Measurements from ENCODE around the gene COTL1. TPM values are rescaled to one million over a fixed set of nuclear protein-coding genes. Genes with fewer than 3 reads are reported as not detected.

COTL1 gene
- total RNA-seq, 1 experiment from 2014 or later = 408 TPM

- Histone ChIP-seq H3K27ac (ENCODE audit: low read length) (no peak overlapping the region), H3K4me1 (ENCODE audit: insufficient read depth, low read length) (no peaks in the 10 kb centered on the region), H3K79me2 (ENCODE audit: low read length) (peaks cover 78% of the 10 kb centered on the region), H3K4me2 (ENCODE audit: low read length) (no peak overlapping the region), H3K27me3 (ENCODE audit: low read length) (no peaks in the 10 kb centered on the region), H4K20me1 (ENCODE audit: low read length) (peaks cover 10% of the 10 kb centered on the region; the same call in 1 of the 2 replicates), H3K9me2 (replicated peaks; ENCODE audit: low read length) (no peaks in the 10 kb centered on the region), H3F3A (ENCODE audit: low read length, unreplicated experiment) (no peaks in the 10 kb centered on the region), H3K9ac (ENCODE audit: low read length) (no peak overlapping the region), H3K9me3 (ENCODE audit: low read length) (no peaks in the 10 kb centered on the region), H3K4me3 (ENCODE audit: low read length) (no peak overlapping the region), H2AFZ (ENCODE audit: low read length) (no peak overlapping the region), H3K36me3 (ENCODE audit: low read depth, low read length) (peaks cover 17% of the 10 kb centered on the region; the same call in 1 of the 2 replicates)
- ChIA-PET POLR2A (ENCODE audit: unreplicated experiment) (no interaction called here), CTCF (no interaction called here)
- no TSS peak for BruUV-seq (replicated peaks)
- no peak for ATAC-seq
- intact Hi-C loops (cut with micrococcal nuclease) = no loop called here
- TF ChIP-seq EZH2phosphoT487 (IDR thresholded peaks at IDR 0.05; ENCODE audit: borderline replicate concordance, low read length) (no peak), CTCF (conservative IDR thresholded peaks at IDR 0.05; ENCODE audit: low read depth, low read length) (no peak), EZH2 (IDR thresholded peaks at IDR 0.05; ENCODE audit: low read length, unreplicated experiment) (no peak)
- DNase-seq = no peak
These were observed 32.0 kb downstream of the COTL1 start for GRCh38 chr16:84585886-84586285.

- no peak overlapping the region for H2AFZ ChIP-seq (ENCODE audit: low read length)
- no peaks in the 10 kb centered on the region for H3F3A ChIP-seq (ENCODE audit: low read length, unreplicated experiment)
- CTCF ChIA-PET = no interaction called here
- TF ChIP-seq CTCF (conservative IDR thresholded peaks at IDR 0.05; ENCODE audit: low read depth, low read length) = no peak
- H3K27me3 ChIP-seq (ENCODE audit: low read length) = no peaks in the 10 kb centered on the region
- H3K4me1 ChIP-seq (ENCODE audit: insufficient read depth, low read length) = no peaks in the 10 kb centered on the region
- no peak overlapping the region for H3K9ac ChIP-seq (ENCODE audit: low read length)
- POLR2A ChIA-PET (ENCODE audit: unreplicated experiment) = no interaction called here
- peaks cover 17% of the 10 kb centered on the region; the same call in 1 of the 2 replicates for H3K36me3 ChIP-seq (ENCODE audit: low read depth, low read length)
- no TSS peak for BruUV-seq (replicated peaks)
- DNase-seq (no peak), ATAC-seq (no peak)
- H3K9me2 ChIP-seq (replicated peaks; ENCODE audit: low read length) = no peaks in the 10 kb centered on the region
- peaks cover 77% of the 10 kb centered on the region for H3K79me2 ChIP-seq (ENCODE audit: low read length)
- H3K9me3 ChIP-seq (ENCODE audit: low read length) = no peaks in the 10 kb centered on the region
- H4K20me1 ChIP-seq (ENCODE audit: low read length) = peaks cover 10% of the 10 kb centered on the region; the same call in 1 of the 2 replicates
- no peak overlapping the region for H3K4me3 ChIP-seq (ENCODE audit: low read length)
- no peak overlapping the region for H3K4me2 ChIP-seq (ENCODE audit: low read length)
- intact Hi-C loops (cut with micrococcal nuclease) = no loop called here
- no peak overlapping the region for H3K27ac ChIP-seq (ENCODE audit: low read length)
These were observed 32.4 kb downstream of the COTL1 start for GRCh38 chr16:84585467-84585866.

DNA sequence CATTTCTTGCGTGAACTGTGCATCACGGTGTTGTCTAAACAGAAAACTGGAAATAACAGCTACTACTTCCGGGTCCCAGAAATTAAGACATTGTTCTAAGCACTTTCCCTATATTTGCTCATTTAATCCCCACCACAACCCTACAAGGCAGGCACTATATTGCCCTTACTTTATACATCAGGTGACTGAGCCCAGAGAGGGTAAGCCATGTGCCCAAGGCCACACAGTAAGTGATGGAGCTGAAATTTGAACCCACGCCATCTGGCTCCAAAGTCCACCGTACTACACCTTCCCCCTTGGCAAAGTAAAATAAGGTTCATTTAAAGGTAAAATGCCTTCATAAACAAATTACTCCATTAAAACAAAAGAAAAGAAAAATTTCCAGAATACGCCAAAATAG is 33.2 kb downstream of the COTL1 start:
- CTCF ChIA-PET = no interaction called here
- peaks cover 77% of the 10 kb centered on the region for H3K79me2 ChIP-seq (ENCODE audit: low read length)
- DNase-seq (no peak), ATAC-seq (no peak)
- POLR2A ChIA-PET (ENCODE audit: unreplicated experiment) = no interaction called here
- BruUV-seq (replicated peaks) = no TSS peak
- no peak overlapping the region for H2AFZ ChIP-seq (ENCODE audit: low read length)
- H3K9me2 ChIP-seq (replicated peaks; ENCODE audit: low read length) = no peaks in the 10 kb centered on the region
- no peaks in the 10 kb centered on the region for H3K27me3 ChIP-seq (ENCODE audit: low read length)
- H3K36me3 ChIP-seq (ENCODE audit: low read depth, low read length) = peaks cover 10% of the 10 kb centered on the region; the same call in 1 of the 2 replicates
- no peak overlapping the region for H3K4me3 ChIP-seq (ENCODE audit: low read length)
- H3K27ac ChIP-seq (ENCODE audit: low read length) = no peak overlapping the region
- no peak overlapping the region for H3K9ac ChIP-seq (ENCODE audit: low read length)
- no peaks in the 10 kb centered on the region for H3F3A ChIP-seq (ENCODE audit: low read length, unreplicated experiment)
- peaks cover 12% of the 10 kb centered on the region; the same call in 1 of the 2 replicates for H4K20me1 ChIP-seq (ENCODE audit: low read length)
- H3K4me2 ChIP-seq (ENCODE audit: low read length) = no peak overlapping the region
- intact Hi-C loops (cut with micrococcal nuclease) = no loop called here
- no peak for TF ChIP-seq EZH2phosphoT487 (IDR thresholded peaks at IDR 0.05; ENCODE audit: borderline replicate concordance, low read length)
- no peak for TF ChIP-seq EZH2 (IDR thresholded peaks at IDR 0.05; ENCODE audit: low read length, unreplicated experiment)
- TF ChIP-seq CTCF (conservative IDR thresholded peaks at IDR 0.05; ENCODE audit: low read depth, low read length) = no peak
- no peaks in the 10 kb centered on the region for H3K9me3 ChIP-seq (ENCODE audit: low read length)
- H3K4me1 ChIP-seq (ENCODE audit: insufficient read depth, low read length) = no peaks in the 10 kb centered on the region
